Mammary epithelial cell (primary cell): ENCODE results near the gene DGKQ.

Source experiments
- EZH2 ChIP-seq: IDR thresholded peaks from 2 replicates; pipeline ENCODE4 v1.6.1; 2012; ENCODE audit warnings: low read length, inconsistent platforms, borderline replicate concordance
- TF ChIP-seq, protein P1 (sequence below), 2 donors: IDR thresholded peaks in 1 of 2; conservative IDR thresholded peaks in 1 of 2; 2 replicates each; pipeline ENCODE4 v1.5.1; 2011 to 2012; ENCODE audit warnings: inconsistent platforms in 2 of 2, low read length in 2 of 2, mild to moderate bottlenecking in 2 of 2, control low read depth in 1 of 2, low read depth in 1 of 2; ENCODE audit not compliant: insufficient read depth in 1 of 2; ENCODE audit errors: extremely low read depth in 1 of 2

DNA sequence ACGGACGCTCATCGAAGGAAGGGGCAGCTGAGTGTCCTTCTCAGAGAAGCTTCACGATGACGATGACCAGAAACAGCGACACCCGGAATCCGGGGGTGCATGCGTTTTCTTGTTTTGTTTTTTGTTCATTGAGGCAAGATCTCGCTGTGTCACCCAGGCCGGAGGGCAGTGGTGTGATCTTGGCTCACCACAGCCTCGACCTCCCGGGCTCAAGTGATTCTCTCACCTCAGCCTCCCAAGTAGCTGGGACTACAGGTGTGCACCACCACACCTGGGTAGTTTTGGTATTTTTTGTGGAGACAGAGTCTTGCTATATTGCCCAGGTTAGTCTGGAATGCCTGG lies 19.8 kb downstream of the DGKQ start:
- TF ChIP-seq, protein P1, sequence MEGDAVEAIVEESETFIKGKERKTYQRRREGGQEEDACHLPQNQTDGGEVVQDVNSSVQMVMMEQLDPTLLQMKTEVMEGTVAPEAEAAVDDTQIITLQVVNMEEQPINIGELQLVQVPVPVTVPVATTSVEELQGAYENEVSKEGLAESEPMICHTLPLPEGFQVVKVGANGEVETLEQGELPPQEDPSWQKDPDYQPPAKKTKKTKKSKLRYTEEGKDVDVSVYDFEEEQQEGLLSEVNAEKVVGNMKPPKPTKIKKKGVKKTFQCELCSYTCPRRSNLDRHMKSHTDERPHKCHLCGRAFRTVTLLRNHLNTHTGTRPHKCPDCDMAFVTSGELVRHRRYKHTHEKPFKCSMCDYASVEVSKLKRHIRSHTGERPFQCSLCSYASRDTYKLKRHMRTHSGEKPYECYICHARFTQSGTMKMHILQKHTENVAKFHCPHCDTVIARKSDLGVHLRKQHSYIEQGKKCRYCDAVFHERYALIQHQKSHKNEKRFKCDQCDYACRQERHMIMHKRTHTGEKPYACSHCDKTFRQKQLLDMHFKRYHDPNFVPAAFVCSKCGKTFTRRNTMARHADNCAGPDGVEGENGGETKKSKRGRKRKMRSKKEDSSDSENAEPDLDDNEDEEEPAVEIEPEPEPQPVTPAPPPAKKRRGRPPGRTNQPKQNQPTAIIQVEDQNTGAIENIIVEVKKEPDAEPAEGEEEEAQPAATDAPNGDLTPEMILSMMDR (conservative IDR thresholded peaks at IDR 0.05 in 1 of 2, IDR thresholded peaks at IDR 0.05 in 1 of 2; ENCODE audit: extremely low read depth in 1 of 2, insufficient read depth in 1 of 2, low read depth in 1 of 2, low read length in 2 of 2), result no peak
- TF ChIP-seq EZH2, result no peak
